ENCODE measurements around the gene CFTR.

The CFTR gene

GRCh38 chr7:117661328-117661727 lies 181.5 kb downstream of the CFTR start:
- intact Hi-C loops (cut with micrococcal nuclease): no loop called here
- no peaks in the 10 kb centered on the region for H3K9me3 Mint-ChIP-seq
- H3K4me3 Mint-ChIP-seq: no peak overlapping the region
- no peaks in the 10 kb centered on the region for H3K27me3 Mint-ChIP-seq
- no peak overlapping the region for H3K27ac Mint-ChIP-seq
- no peaks in the 10 kb centered on the region for H3K4me1 Mint-ChIP-seq (ENCODE audit: low read depth)
- no peaks in the 10 kb centered on the region for H3K36me3 Mint-ChIP-seq (ENCODE audit: low read depth)

- no peaks in the 10 kb centered on the region for H3K27me3 Mint-ChIP-seq
- intact Hi-C loops (cut with micrococcal nuclease): no loop called here
- H3K9me3 Mint-ChIP-seq: no peaks in the 10 kb centered on the region
- no peaks in the 10 kb centered on the region for H3K36me3 Mint-ChIP-seq (ENCODE audit: low read depth)
- H3K27ac Mint-ChIP-seq: no peak overlapping the region
- H3K4me1 Mint-ChIP-seq (ENCODE audit: low read depth): no peaks in the 10 kb centered on the region
- H3K4me3 Mint-ChIP-seq: no peak overlapping the region
Measured at GRCh38 chr7:117664047-117664446, 184.2 kb downstream of the CFTR start.

GRCh38 chr7:117665368-117665767 lies 185.5 kb downstream of the CFTR start:
- Mint-ChIP-seq H3K27me3 (no peaks in the 10 kb centered on the region), H3K9me3 (no peaks in the 10 kb centered on the region), H3K27ac (no peak overlapping the region), H3K4me1 (ENCODE audit: low read depth) (no peaks in the 10 kb centered on the region), H3K4me3 (no peak overlapping the region), H3K36me3 (ENCODE audit: low read depth) (no peaks in the 10 kb centered on the region)
- intact Hi-C loops (cut with micrococcal nuclease): no loop called here

GRCh38 chr7:117666031-117666430 lies 186.2 kb downstream of the CFTR start:
- peaks cover 2% of the 10 kb centered on the region for H3K27me3 Mint-ChIP-seq
- no peaks in the 10 kb centered on the region for H3K36me3 Mint-ChIP-seq (ENCODE audit: low read depth)
- H3K4me3 Mint-ChIP-seq: no peak overlapping the region
- no peaks in the 10 kb centered on the region for H3K4me1 Mint-ChIP-seq (ENCODE audit: low read depth)
- no peaks in the 10 kb centered on the region for H3K9me3 Mint-ChIP-seq
- H3K27ac Mint-ChIP-seq: no peak overlapping the region
- intact Hi-C loops (cut with micrococcal nuclease): no loop called here

DNA sequence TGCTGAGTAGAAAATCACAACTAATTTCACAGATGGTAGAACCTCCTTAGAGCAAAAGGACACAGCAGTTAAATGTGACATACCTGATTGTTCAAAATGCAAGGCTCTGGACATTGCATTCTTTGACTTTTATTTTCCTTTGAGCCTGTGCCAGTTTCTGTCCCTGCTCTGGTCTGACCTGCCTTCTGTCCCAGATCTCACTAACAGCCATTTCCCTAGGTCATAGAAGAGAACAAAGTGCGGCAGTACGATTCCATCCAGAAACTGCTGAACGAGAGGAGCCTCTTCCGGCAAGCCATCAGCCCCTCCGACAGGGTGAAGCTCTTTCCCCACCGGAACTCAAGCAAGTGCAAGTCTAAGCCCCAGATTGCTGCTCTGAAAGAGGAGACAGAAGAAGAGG lies 186.9 kb downstream of the CFTR start:
- intact Hi-C loops (cut with micrococcal nuclease): no loop called here
- Mint-ChIP-seq H3K27me3 (peaks cover 2% of the 10 kb centered on the region), H3K27ac (no peak overlapping the region), H3K36me3 (ENCODE audit: low read depth) (no peaks in the 10 kb centered on the region), H3K4me3 (no peak overlapping the region), H3K4me1 (ENCODE audit: low read depth) (no peaks in the 10 kb centered on the region), H3K9me3 (no peaks in the 10 kb centered on the region)

DNA sequence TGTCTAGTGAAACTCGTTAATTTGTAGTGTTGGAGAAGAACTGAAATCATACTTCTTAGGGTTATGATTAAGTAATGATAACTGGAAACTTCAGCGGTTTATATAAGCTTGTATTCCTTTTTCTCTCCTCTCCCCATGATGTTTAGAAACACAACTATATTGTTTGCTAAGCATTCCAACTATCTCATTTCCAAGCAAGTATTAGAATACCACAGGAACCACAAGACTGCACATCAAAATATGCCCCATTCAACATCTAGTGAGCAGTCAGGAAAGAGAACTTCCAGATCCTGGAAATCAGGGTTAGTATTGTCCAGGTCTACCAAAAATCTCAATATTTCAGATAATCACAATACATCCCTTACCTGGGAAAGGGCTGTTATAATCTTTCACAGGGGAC lies 187.6 kb downstream of the CFTR start:
- Mint-ChIP-seq H3K9me3 (no peaks in the 10 kb centered on the region), H3K27me3 (peaks cover 2% of the 10 kb centered on the region), H3K27ac (no peak overlapping the region), H3K4me3 (no peak overlapping the region), H3K36me3 (ENCODE audit: low read depth) (no peaks in the 10 kb centered on the region), H3K4me1 (ENCODE audit: low read depth) (no peaks in the 10 kb centered on the region)
- intact Hi-C loops (cut with micrococcal nuclease): no loop called here

GRCh38 chr7:117669818-117670217 lies 190.0 kb downstream of the CFTR start:
- Mint-ChIP-seq H3K27ac (no peak overlapping the region), H3K4me3 (no peak overlapping the region), H3K4me1 (ENCODE audit: low read depth) (no peaks in the 10 kb centered on the region), H3K27me3 (peaks cover 2% of the 10 kb centered on the region), H3K9me3 (no peaks in the 10 kb centered on the region), H3K36me3 (ENCODE audit: low read depth) (no peaks in the 10 kb centered on the region)
- intact Hi-C loops (cut with micrococcal nuclease): no loop called here

DNA sequence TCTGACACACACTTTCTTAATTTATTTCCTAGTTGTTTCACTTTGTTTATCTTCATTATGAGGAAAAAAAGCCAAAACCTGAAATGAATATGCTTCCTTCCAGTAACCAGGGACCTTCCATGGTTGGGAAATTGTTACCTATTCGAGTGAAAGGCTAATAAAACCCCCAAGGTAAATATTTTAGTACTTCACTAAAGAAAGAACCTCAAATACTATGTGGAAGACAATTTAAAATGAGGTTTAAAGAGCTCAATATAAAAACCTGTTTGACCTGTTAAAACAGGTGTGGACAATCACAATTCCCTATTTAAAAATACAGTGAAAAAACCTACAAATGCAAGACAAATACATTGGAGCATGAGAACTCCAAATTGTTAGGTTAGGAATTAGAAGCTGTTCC lies 192.6 kb downstream of the CFTR start:
- H3K9me3 Mint-ChIP-seq: no peaks in the 10 kb centered on the region
- intact Hi-C loops (cut with micrococcal nuclease): no loop called here
- no peaks in the 10 kb centered on the region for H3K4me1 Mint-ChIP-seq (ENCODE audit: low read depth)
- peaks cover 5% of the 10 kb centered on the region for H3K27me3 Mint-ChIP-seq
- H3K27ac Mint-ChIP-seq: no peak overlapping the region
- H3K36me3 Mint-ChIP-seq (ENCODE audit: low read depth): no peaks in the 10 kb centered on the region
- H3K4me3 Mint-ChIP-seq: no peak overlapping the region

- Mint-ChIP-seq H3K4me3 (no peak overlapping the region), H3K27ac (no peak overlapping the region), H3K27me3 (peaks cover 5% of the 10 kb centered on the region), H3K4me1 (ENCODE audit: low read depth) (no peaks in the 10 kb centered on the region), H3K9me3 (no peaks in the 10 kb centered on the region), H3K36me3 (ENCODE audit: low read depth) (no peaks in the 10 kb centered on the region)
- intact Hi-C loops (cut with micrococcal nuclease): no loop called here
Measured at GRCh38 chr7:117673367-117673766, 193.5 kb downstream of the CFTR start.

- Mint-ChIP-seq H3K36me3 (ENCODE audit: low read depth) (no peaks in the 10 kb centered on the region), H3K27me3 (peaks cover 5% of the 10 kb centered on the region), H3K4me1 (ENCODE audit: low read depth) (no peaks in the 10 kb centered on the region), H3K9me3 (no peaks in the 10 kb centered on the region), H3K27ac (no peak overlapping the region), H3K4me3 (no peak overlapping the region)
- intact Hi-C loops (cut with micrococcal nuclease): no loop called here
Measured at GRCh38 chr7:117673839-117674238, 194.0 kb downstream of the CFTR start.

DNA sequence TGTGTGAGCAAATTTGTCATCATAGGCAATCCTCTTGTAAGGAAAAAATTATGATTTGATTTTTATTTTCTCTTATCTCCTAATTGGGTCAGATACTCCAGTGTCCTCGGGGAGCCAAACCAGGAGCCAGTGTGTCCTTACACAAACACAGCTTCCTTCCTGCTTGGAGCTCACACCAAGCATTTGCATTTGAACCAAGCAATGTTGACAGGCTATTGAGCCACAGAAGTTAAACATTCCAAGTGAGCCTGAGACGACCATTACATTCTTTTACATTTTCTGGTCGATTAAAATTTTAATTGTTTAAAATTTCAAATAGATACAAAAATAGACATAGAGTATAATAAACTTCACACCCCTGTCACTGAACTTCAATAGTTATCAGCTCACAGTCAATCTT lies 194.8 kb downstream of the CFTR start:
- intact Hi-C loops (cut with micrococcal nuclease): no loop called here
- H3K9me3 Mint-ChIP-seq: no peaks in the 10 kb centered on the region
- H3K27ac Mint-ChIP-seq: no peak overlapping the region
- no peaks in the 10 kb centered on the region for H3K4me1 Mint-ChIP-seq (ENCODE audit: low read depth)
- H3K4me3 Mint-ChIP-seq: no peak overlapping the region
- H3K36me3 Mint-ChIP-seq (ENCODE audit: low read depth): no peaks in the 10 kb centered on the region
- peaks cover 5% of the 10 kb centered on the region for H3K27me3 Mint-ChIP-seq

DNA sequence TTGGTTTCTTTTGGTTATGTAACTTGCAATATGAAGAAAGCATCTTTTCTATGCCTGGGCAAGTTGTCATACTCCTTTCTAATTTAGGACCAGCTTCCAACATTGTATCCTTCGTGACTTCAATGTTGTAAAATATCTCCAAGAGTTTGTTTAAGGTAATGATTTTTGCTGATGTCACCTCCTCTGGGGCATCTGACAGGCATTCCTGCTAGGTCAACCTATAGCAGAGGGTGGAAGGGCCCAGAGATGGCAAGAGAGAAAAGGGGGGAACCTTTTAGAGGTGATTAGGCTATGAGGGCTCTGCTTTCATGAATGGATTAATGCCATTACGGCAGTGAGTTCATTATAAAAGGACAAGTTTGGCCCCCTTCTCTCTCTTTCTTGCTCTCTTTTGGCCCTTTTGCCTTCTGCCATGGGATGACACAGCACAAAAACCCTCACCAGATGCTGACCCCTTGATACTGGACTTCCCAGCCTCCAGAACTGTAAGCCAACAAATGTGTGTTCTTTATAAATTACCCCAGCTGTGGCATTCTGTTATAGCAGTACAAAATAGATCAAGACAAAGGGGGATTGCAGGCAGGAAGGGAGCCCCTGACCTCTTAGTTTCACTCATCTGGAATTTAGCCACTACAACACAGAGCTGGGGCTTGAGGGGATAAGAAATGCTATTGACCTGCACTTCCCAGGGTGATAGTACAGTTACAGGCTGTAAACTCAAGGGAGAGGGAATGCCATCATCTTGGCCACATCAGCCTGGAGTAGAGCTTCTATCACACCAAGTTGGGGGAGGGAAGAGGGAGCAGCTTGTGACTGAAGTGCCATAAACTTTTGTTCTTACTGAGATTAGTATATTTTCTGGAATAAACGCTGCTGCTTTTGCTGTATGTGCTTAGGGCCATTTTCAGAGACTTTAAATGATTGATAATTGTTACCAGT lies 195.9 kb downstream of the CFTR start:
- Mint-ChIP-seq H3K36me3 (ENCODE audit: low read depth) (no peaks in the 10 kb centered on the region), H3K4me1 (ENCODE audit: low read depth) (no peaks in the 10 kb centered on the region), H3K27me3 (peaks cover 3% of the 10 kb centered on the region), H3K27ac (no peak overlapping the region), H3K4me3 (no peak overlapping the region), H3K9me3 (no peaks in the 10 kb centered on the region)
- intact Hi-C loops (cut with micrococcal nuclease): no loop called here

GRCh38 chr7:117679120-117679519 lies 199.3 kb downstream of the CFTR start:
- H3K27me3 Mint-ChIP-seq: peaks cover 3% of the 10 kb centered on the region
- no peaks in the 10 kb centered on the region for H3K9me3 Mint-ChIP-seq
- no peak overlapping the region for H3K27ac Mint-ChIP-seq
- no peaks in the 10 kb centered on the region for H3K4me1 Mint-ChIP-seq (ENCODE audit: low read depth)
- H3K4me3 Mint-ChIP-seq: no peak overlapping the region
- no peaks in the 10 kb centered on the region for H3K36me3 Mint-ChIP-seq (ENCODE audit: low read depth)
- intact Hi-C loops (cut with micrococcal nuclease): no loop called here

GRCh38 chr7:117682681-117683385 lies 203.0 kb downstream of the CFTR start:
- intact Hi-C loops (cut with micrococcal nuclease): no loop called here
- H3K4me1 Mint-ChIP-seq (ENCODE audit: low read depth): no peaks in the 10 kb centered on the region
- no peak overlapping the region for H3K4me3 Mint-ChIP-seq

More at GRCh38 chr7:117682681-117683385, 203.0 kb downstream of the CFTR start:
- Mint-ChIP-seq H3K27me3 (no peaks in the 10 kb centered on the region), H3K27ac (no peak overlapping the region), H3K9me3 (no peaks in the 10 kb centered on the region), H3K36me3 (ENCODE audit: low read depth) (no peaks in the 10 kb centered on the region)
